ENCODE data around the gene BSN. TPM values are rescaled to one million over a fixed set of nuclear protein-coding genes. Genes with fewer than 3 reads are reported as not detected.

The BSN gene
- polyA plus RNA-seq, 3 donors = 0.93 to 1.6 (median 1.1) TPM

DNA sequence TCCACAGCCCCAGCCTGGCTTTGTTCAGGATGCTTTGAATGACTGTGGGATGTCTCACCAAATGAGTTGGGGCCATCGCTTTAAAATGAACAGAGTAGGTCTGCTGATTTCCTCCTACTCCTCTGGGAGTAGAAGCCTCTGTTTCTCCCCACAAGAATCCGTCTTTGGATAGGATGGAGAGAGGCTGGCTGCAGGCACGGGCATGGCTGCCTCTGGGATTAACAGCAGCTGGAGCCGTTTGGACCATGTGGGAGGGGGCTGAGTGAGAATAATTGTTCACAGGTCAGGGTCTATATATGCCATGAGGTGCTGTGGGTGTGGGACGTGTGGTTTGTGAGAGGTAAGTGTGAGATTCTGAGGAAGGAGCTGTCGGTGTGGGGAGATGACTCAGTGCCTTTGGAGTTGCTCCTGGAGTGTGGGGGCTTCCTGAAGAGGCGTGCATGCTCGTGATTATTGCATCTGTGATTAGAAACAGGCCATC, 71.9 kb downstream of the BSN start:
- no peak for DNase-seq (ENCODE audit: low read depth in 3 of 3, low spot score in 2 of 3)

DNA sequence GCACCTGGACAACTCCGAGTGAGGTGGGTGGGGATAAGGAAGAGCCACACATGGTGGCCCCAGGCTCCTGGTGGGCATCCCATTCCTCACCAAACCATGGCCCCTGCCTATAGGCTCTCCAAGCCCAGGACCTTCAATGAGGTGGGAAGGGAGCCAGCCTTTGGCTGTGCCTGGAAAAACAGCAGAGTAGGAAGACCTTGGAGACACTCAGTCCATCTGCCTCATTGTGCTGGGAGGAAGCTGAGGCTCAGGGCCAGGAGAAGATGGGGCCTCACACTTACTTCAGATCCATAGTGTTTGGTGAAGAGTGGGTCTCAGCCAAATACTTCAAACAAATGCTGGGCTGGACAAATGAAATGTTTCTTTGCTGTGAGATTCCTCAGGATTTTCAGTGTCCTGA, 72.5 kb downstream of the BSN start:
- DNase-seq (ENCODE audit: low read depth in 3 of 3, low spot score in 2 of 3) = no peak

DNA sequence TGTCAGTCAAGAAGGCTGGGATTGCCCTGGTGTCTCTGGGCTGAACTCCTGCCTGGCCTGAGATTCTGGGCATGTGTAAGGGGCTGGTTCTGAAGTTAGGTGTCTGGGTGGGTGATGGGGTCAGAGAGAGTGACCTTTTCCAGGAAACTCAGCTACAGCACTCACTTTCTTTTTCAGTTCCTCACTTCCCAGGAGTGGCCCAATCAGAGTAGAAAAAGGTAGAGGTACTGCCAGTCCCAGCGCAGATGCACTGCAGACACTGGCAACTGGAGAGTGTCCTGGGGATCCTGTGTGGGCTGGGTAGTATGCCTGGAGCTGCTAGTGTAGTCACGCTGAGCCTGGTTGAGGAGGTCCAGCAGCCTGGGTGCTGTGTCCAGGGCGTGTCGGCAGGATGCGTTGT, 73.4 kb downstream of the BSN start:
- no peak for DNase-seq (ENCODE audit: low read depth in 3 of 3, low spot score in 2 of 3)

DNA sequence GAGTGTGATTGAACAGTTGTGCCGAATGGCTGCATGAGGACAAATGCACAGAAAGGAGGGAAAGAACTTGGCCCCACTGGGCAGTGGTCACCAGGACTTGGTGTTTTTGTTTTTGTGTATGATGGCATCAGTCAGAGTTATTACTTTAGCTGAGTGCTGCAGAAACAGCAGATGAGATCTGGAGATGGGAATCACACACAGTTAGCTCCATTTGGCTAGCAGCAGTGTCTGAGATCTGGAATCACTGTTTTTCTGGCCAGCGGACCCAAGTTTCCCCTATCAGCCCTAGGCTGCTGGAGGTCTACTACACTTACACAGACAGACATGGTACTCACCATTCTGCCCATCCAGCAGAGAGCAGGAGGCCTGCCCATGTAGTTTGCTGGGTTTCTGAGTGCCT, 74.0 kb downstream of the BSN start:
- no peak for DNase-seq (ENCODE audit: low read depth in 3 of 3, low spot score in 2 of 3)

- DNase-seq (ENCODE audit: low read depth in 3 of 3, low spot score in 2 of 3) = no peak
Observed at GRCh38 chr3:49629451-49629850, 75.2 kb downstream of the BSN start.

DNA sequence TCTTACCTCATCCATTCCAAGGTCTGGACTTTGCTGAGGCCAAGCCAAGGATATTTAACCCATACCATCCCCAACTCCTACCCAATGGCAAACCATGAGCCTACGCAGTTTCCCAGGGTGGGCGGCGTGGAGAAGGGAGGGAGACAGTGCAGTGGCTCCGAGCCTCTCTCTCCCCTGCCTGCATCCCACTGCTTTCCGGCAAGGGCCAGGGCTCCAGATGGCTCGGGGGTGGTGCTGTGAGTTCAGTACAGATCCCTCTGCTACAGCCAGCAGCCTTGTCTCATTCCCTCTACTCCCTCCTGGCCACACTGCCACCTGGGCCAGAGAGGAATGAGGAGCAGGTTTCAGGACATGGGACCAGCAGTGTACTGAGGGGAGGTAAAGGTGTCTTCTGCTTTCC, 75.6 kb downstream of the BSN start:
- DNase-seq (ENCODE audit: low read depth in 3 of 3, low spot score in 2 of 3) = no peak

GRCh38 chr3:49630784-49631183, 76.5 kb downstream of the BSN start:
- DNase-seq (ENCODE audit: low read depth in 3 of 3, low spot score in 2 of 3) = no peak

DNA sequence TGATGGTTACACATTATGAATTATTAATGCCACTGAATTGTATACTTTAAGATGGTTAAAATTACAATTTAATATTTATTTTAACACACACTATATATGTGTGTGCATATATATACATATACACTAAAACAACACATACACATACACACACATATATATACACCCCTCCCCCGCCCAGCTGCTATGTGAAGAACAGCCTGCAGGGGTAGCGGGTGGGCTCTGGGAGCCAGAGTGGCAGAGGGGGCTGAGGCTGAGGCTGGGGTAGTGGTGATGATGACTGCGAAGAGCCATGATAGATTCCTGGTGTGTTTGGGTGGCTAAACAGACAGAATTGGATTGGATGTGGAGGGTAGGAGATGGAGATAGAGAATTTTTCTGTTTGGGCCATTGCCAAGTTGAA, 80.5 kb downstream of the BSN start:
- DNase-seq (ENCODE audit: low read depth in 3 of 3, low spot score in 2 of 3) = no peak

DNA sequence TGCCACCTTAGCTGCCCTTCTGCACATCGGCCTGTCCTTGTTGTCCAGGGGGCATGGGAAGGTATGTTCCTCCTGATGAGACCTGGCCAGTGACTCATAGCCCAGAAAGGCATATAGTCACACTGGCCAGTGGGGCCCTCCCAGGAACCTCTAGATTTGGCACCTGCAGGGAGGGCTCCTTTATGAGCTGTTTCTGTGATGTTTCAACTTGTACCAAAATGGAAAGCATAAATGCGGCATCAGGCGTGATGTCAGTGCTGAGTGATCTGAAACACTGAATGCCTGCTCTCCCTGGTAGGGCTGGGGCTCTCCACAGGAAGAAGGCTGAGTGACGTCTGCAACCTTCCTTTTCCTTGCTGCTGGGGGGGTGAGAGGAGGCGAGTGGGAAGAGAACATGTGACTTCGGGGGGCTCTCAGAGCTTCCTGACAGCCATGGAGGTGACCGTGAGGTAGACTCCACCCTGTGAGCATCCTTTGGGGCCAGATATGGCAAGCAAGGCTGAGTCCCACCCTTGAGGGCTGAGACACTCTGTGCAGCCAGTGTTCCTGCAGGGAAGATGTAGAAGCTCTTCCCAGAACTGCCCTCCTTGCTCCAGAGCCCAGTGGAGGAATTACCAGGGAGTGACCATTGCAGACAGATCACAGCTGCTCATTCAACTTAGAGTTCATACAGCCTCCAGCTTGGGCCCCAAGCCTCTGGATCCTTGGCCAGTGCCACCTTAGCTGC, 82.8 kb downstream of the BSN start:
- no peak for DNase-seq (ENCODE audit: low read depth in 3 of 3, low spot score in 2 of 3)

GRCh38 chr3:49638445-49638844, 84.2 kb downstream of the BSN start:
- no peak for DNase-seq (ENCODE audit: low read depth in 3 of 3, low spot score in 2 of 3)

DNA sequence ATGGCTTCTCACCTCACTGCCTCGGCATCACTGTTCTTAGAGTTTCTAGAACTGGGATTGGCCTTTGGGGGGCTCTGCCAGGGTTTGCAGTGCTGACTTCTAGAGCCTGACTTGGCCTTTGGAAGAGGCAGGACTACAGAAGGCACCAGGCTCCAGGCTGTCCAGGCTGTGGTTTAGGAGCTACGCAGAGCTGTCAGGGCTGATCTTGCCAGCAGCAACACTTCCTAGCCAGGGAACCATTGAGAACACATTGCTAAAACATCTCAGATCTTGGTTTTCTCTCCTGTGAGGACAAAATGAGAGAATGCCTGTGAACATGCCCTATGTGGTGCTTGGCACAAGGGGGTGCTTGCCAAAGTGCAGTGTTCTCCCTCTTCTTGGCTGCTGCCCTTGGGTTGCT, 85.3 kb downstream of the BSN start:
- DNase-seq (ENCODE audit: low read depth in 3 of 3, low spot score in 2 of 3) = no peak

DNA sequence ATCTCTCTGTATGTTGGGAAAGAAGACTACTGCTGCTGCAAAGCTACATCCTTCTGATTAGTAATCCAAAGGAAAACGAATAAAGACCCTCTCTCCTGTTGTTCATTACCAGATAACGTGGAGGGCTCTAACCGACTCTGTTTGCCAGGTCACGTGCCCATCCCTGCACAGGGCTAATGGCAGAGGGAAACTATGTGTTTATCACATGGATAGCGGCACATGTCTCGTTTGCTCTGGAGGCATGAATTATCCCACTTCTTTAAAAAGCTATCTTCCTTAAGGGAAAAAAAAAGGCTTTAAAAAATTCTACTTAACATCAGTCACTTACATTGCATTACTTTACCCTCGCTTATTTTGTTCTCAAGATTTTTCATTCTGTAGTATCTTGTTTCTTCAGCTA, 87.0 kb downstream of the BSN start:
- DNase-seq (ENCODE audit: low read depth in 3 of 3, low spot score in 2 of 3) = no peak

GRCh38 chr3:49641921-49642707, 87.8 kb downstream of the BSN start:
- DNase-seq (ENCODE audit: low read depth in 3 of 3, low spot score in 2 of 3) = no peak

- DNase-seq (ENCODE audit: low read depth in 3 of 3, low spot score in 2 of 3) = no peak
Observed at GRCh38 chr3:49642708-49643145, 88.5 kb downstream of the BSN start.

DNA sequence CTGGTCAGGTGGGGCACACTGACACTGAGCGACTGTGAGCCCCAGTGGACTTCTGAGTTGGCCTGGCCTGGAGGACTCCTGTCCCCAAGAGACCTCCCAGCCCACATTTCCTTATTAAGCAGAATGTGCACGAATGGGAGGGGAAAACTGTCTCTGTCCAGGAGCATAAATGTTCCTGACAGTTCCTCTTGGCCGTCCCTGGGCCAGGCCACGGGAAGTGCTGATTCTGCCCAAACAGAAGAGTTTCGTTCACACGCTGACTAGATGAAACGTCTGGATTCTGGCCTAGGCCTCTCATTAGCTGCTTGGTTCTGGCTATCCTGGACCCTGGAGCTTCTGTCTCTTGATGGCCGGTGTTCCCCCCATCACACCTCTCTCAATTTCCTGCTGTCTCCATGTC, 90.4 kb downstream of the BSN start:
- no peak for DNase-seq (ENCODE audit: low read depth in 3 of 3, low spot score in 2 of 3)

DNA sequence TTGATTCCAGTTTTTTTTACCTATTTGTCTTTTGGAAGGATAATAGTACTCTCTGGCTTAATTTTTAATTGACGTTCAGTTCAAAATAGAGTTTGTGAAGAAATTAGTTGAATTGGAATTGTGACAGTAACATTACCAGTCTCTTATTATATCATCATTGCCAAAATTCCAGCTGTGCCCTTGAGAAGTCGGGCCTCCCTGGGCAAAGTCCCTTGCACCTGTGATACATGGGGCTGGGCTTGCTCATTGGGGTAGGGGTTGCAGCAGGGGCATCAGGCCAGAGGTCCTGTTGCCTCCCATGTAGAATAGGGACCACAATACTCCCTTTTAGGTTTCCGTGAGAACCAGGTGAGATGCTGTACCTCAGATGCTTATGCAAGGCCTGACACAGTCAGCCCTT, 92.0 kb downstream of the BSN start:
- DNase-seq (ENCODE audit: low read depth in 3 of 3, low spot score in 2 of 3) = no peak

DNA sequence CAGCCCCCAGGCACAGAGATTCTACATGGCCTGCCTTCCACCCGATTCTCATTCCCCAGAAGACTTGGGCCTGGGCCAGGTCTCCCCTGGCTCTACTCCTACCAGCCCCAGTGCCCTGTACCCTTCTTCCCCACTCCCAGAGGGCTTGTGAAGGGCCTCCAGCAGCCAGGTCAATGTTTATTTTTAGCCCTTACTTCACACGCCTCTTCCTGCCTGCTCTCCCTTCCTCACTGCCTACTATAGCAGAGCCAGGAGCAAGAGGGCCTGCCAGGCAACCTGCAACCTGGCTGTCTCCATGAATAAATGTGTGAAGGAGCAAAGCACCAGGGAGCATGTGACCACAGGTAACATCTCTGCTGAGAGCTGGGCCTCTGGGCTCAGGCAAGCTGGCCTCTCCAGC, 93.5 kb downstream of the BSN start:
- DNase-seq (ENCODE audit: low read depth in 3 of 3, low spot score in 2 of 3) = no peak

GRCh38 chr3:49648354-49649019, 94.2 kb downstream of the BSN start:
- DNase-seq (ENCODE audit: low read depth in 3 of 3, low spot score in 2 of 3) = no peak

- DNase-seq (ENCODE audit: low read depth in 3 of 3, low spot score in 2 of 3) = no peak
Observed at GRCh38 chr3:49649576-49649975, 95.3 kb downstream of the BSN start.

DNA sequence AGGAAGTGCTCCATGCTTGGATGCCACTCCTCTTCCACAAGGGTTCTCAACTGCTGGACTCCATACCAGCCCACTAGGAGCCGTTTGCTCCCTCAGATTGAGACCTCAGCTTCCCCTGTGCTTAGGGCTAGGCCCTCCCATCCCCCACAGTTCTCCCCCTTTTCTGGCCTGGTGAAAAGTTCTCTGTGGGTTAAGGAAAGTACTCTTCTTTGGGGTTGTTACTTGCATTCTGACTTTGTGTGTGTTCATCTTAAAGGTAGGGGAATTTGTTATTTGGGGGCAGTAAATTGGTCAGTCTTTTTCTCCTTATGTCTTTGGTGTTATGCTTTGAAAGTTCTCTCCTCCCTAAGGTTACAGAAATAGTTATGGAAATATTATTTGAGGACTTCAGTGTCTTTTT, 95.9 kb downstream of the BSN start:
- DNase-seq (ENCODE audit: low read depth in 3 of 3, low spot score in 2 of 3) = no peak

- DNase-seq (ENCODE audit: low read depth in 3 of 3, low spot score in 2 of 3) = no peak
Observed at GRCh38 chr3:49650637-49651036, 96.4 kb downstream of the BSN start.
